Epithelial cell of proximal tubule (primary cell): ENCODE data around the gene PCDHGA10. TPM values are rescaled to one million over a fixed set of nuclear protein-coding genes. Genes with fewer than 3 reads are reported as not detected.
"Not testable (repeated sequence)": the region's sequence is repeated elsewhere in the genome, so short reads cannot be mapped to it uniquely, and the experiment has no call there.

Source experiments
- DNase-seq: peaks from one replicate; pipeline ENCODE4 v3.0.0-alpha.2; 2011; ENCODE audit warnings: low read depth
- H3K4me3 ChIP-seq: 2 replicates; pipeline ENCODE4 v1.5.1; 2011; ENCODE audit warnings: low read depth, mild to moderate bottlenecking, low read length
- total RNA-seq: library from RNA; depleted of rRNA; stranded (reverse); fragments of >200 nt; gene quantifications from 2 replicates; pipeline ENCODE4 v1.2.3, GENCODE V29; 2015
- TF ChIP-seq, protein P1 (sequence below): conservative IDR thresholded peaks from 2 replicates; pipeline ENCODE4 v1.5.1; 2012; ENCODE audit warnings: low read depth, mild to moderate bottlenecking, low read length

The PCDHGA10 gene
- total RNA-seq, 1 donor from 2014 or later: 1.9 TPM

- TF ChIP-seq, protein P1, sequence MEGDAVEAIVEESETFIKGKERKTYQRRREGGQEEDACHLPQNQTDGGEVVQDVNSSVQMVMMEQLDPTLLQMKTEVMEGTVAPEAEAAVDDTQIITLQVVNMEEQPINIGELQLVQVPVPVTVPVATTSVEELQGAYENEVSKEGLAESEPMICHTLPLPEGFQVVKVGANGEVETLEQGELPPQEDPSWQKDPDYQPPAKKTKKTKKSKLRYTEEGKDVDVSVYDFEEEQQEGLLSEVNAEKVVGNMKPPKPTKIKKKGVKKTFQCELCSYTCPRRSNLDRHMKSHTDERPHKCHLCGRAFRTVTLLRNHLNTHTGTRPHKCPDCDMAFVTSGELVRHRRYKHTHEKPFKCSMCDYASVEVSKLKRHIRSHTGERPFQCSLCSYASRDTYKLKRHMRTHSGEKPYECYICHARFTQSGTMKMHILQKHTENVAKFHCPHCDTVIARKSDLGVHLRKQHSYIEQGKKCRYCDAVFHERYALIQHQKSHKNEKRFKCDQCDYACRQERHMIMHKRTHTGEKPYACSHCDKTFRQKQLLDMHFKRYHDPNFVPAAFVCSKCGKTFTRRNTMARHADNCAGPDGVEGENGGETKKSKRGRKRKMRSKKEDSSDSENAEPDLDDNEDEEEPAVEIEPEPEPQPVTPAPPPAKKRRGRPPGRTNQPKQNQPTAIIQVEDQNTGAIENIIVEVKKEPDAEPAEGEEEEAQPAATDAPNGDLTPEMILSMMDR: no peak
- DNase-seq: no peak
- no peak overlapping the region for H3K4me3 ChIP-seq
These were observed 3.0 kb upstream of the PCDHGA10 start for GRCh38 chr5:141409598-141410306.

DNA sequence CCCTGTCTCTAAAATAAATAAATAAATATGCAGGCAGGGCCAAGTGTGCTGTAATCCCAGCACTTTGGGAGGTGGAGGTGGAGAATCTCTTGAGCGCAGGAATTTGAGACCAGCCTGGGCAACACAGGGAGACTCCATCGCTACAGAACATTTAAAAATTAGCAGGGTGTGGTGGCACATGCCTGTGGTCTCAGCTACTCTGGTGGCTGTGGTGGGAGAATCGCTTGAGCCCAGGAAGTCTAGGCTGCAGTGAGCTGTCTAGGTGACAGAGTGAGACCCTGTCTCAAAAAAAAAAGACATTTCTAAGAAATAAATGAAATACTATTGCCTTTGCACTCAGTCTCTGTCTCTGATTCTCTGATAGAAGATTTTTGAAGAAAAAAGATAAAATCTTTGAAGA lies 1.2 kb upstream of the PCDHGA10 start:
- DNase-seq: no peak
- TF ChIP-seq, protein P1: no peak
- H3K4me3 ChIP-seq: no peak overlapping the region

DNA sequence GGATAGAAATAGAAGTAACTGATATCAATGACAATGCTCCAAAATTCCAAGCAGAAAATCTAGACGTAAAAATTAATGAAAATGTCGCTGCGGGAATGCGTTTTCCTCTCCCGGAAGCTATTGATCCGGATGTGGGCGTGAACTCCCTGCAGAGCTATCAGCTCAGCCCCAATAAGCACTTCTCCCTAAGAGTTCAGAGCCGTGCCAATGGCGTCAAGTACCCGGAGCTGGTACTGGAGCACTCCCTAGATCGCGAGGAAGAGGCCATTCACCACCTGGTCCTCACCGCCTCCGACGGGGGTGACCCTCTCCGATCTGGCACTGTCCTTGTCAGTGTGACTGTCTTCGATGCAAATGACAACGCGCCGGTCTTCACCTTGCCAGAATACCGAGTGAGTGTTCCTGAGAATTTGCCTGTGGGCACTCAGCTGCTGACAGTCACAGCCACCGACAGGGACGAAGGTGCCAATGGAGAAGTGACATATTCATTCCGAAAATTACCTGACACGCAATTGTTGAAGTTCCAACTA lies 818 bp downstream of the PCDHGA10 start:
- TF ChIP-seq, protein P1: no peak
- DNase-seq: no peak
- H3K4me3 ChIP-seq: peak overlapping the region; percentile 44

DNA sequence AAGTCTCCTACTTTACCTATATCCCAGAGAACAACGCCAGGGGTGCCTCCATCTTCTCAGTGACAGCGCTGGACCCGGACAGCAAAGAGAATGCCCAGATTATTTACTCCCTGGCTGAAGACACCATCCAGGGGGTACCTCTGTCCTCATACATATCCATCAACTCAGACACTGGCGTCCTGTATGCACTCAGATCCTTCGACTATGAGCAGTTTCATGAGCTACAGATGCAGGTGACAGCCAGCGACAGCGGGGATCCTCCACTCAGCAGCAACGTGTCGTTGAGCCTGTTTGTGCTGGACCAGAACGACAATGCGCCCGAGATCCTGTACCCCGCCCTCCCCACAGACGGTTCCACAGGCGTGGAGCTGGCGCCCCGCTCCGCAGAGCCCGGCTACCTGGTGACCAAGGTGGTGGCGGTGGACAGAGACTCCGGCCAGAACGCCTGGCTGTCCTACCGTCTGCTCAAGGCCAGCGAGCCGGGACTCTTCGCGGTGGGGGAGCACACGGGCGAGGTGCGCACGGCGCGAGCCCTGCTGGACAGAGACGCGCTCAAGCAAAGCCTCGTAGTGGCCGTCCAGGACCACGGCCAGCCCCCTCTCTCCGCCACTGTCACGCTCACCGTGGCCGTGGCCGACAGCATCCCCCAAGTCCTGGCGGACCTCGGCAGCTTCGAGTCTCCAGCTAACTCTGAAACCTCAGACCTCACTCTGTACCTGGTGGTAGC lies 1.9 kb downstream of the PCDHGA10 start:
- not testable (repeated sequence) for DNase-seq, H3K4me3 ChIP-seq

DNA sequence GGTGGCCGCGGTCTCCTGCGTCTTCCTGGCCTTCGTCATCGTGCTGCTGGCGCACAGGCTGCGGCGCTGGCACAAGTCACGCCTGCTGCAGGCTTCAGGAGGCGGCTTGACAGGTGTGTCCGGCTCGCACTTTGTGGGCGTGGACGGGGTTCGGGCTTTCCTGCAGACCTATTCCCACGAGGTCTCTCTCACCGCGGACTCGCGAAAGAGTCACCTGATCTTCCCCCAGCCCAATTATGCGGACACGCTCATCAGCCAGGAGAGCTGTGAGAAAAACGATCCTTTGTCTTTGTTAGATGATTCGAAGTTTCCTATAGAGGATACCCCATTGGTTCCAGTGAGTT lies 2.5 kb downstream of the PCDHGA10 start:
- not testable (repeated sequence) for H3K4me3 ChIP-seq, DNase-seq

GRCh38 chr5:141417494-141418172 lies 4.8 kb downstream of the PCDHGA10 start, which contains the start of gene PCDHGB7:
PCDHGB7 (plus strand) TSS chr5:141417677; CDS start chr5:141417860, 183 bp downstream.
- not testable (repeated sequence) for DNase-seq
- peak within 1 kb of the TSS; percentile 55 for H3K4me3 ChIP-seq
- TF ChIP-seq, protein P1: peak; percentile 80

DNA sequence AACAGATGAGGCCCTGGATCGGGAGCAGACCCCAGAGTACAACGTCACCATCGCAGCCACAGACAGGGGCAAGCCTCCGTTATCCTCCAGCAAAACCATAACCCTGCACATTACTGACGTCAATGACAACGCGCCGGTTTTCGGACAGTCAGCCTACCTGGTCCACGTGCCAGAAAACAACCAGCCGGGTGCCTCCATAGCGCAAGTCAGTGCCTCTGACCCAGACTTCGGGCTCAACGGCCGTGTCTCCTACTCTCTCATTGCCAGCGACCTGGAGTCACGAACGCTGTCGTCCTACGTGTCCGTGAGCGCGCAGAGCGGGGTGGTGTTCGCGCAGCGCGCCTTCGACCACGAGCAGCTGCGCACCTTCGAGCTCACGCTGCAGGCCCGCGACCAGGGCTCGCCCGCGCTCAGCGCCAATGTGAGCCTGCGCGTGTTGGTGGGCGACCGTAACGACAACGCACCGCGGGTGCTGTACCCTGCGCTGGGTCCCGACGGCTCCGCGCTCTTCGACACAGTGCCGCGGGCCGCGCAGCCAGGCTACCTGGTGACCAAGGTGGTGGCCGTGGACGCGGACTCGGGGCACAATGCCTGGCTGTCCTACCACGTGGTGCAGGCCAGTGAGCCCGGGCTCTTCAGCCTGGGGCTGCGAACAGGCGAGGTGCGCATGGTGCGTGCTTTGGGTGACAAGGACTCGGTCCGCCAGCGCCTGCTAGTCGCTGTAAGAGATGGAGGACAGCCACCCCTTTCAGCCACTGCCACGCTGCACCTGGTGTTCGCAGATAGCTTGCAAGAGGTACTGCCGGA lies 6.5 kb downstream of the PCDHGA10 start:
- no peak for DNase-seq
- TF ChIP-seq, protein P1: no peak
- H3K4me3 ChIP-seq: no peak overlapping the region
